ENCODE results near the gene GRM5. TPM values are rescaled to one million over a fixed set of nuclear protein-coding genes. Genes with fewer than 3 reads are reported as not detected.

Gene GRM5
- total RNA-seq, 1 donor from 2014 or later, result not detected

- no peak for DNase-seq (ENCODE audit: low spot score)
- H3K9me3 Mint-ChIP-seq, result no peaks in the 10 kb centered on the region
- no peaks in the 10 kb centered on the region for H3K79me2 ChIP-seq (ENCODE audit: low read depth)
These were observed 482.5 kb downstream of the GRM5 start for GRCh38 chr11:88583251-88583650.

GRCh38 chr11:88579466-88579865 is 486.3 kb downstream of the GRM5 start:
- no peaks in the 10 kb centered on the region for H3K36me3 Mint-ChIP-seq
- no peak overlapping the region for H3K9ac ChIP-seq

More at GRCh38 chr11:88583251-88583650, 482.5 kb downstream of the GRM5 start:
- H3K27ac Mint-ChIP-seq, result no peak overlapping the region
- peaks cover 5% of the 10 kb centered on the region for H3K4me1 ChIP-seq
- no peak overlapping the region for H3K27ac ChIP-seq
- no peaks in the 10 kb centered on the region for H3K36me3 Mint-ChIP-seq
- no peaks in the 10 kb centered on the region for H3K9me3 ChIP-seq (ENCODE audit: low read depth)
- no peaks in the 10 kb centered on the region for H3K27me3 ChIP-seq
- H3K4me3 Mint-ChIP-seq, result no peak overlapping the region
- peaks cover 2% of the 10 kb centered on the region for H3K27me3 Mint-ChIP-seq (ENCODE audit: insufficient read depth, low read depth)
- no peaks in the 10 kb centered on the region for H3F3A ChIP-seq (ENCODE audit: low read depth)
- no peak overlapping the region for H2AFZ ChIP-seq (replicated peaks)
- H3K4me3 ChIP-seq, result no peak overlapping the region
- H3K36me3 ChIP-seq, result no peaks in the 10 kb centered on the region
- no peak for TF ChIP-seq EZH2 (IDR thresholded peaks at IDR 0.05)
- H4K20me1 ChIP-seq (ENCODE audit: low read depth), result no peaks in the 10 kb centered on the region
- no peak overlapping the region for H3K4me2 ChIP-seq
- no peaks in the 10 kb centered on the region for H3K4me1 Mint-ChIP-seq
- H3K9ac ChIP-seq, result no peak overlapping the region

GRCh38 chr11:88576741-88577140 is 489.0 kb downstream of the GRM5 start:
- Histone ChIP-seq H3K9me3 (ENCODE audit: low read depth) (no peaks in the 10 kb centered on the region), H4K20me1 (ENCODE audit: low read depth) (no peaks in the 10 kb centered on the region), H3K9ac (no peak overlapping the region), H2AFZ (replicated peaks) (no peak overlapping the region), H3K4me1 (peaks cover 5% of the 10 kb centered on the region), H3K4me3 (no peak overlapping the region), H3K27ac (no peak overlapping the region), H3K27me3 (no peaks in the 10 kb centered on the region), H3K79me2 (ENCODE audit: low read depth) (no peaks in the 10 kb centered on the region), H3F3A (ENCODE audit: low read depth) (no peaks in the 10 kb centered on the region), H3K36me3 (no peaks in the 10 kb centered on the region), H3K4me2 (no peak overlapping the region)
- H3K27me3 Mint-ChIP-seq (ENCODE audit: insufficient read depth, low read depth), result no peaks in the 10 kb centered on the region
- TF ChIP-seq EZH2 (IDR thresholded peaks at IDR 0.05), result no peak
- TF ChIP-seq CTCF (IDR thresholded peaks at IDR 0.05), result no peak
- no peak for TF ChIP-seq EZH2phosphoT487 (IDR thresholded peaks at IDR 0.05)
- H3K4me3 Mint-ChIP-seq, result no peak overlapping the region
- no peaks in the 10 kb centered on the region for H3K4me1 Mint-ChIP-seq
- DNase-seq (ENCODE audit: low spot score), result no peak
- no peaks in the 10 kb centered on the region for H3K9me3 Mint-ChIP-seq
- no peaks in the 10 kb centered on the region for H3K36me3 Mint-ChIP-seq
- no peak overlapping the region for H3K27ac Mint-ChIP-seq

More at GRCh38 chr11:88579466-88579865, 486.3 kb downstream of the GRM5 start:
- no peaks in the 10 kb centered on the region for H3K27me3 Mint-ChIP-seq (ENCODE audit: insufficient read depth, low read depth)
- H3F3A ChIP-seq (ENCODE audit: low read depth), result no peaks in the 10 kb centered on the region
- no peaks in the 10 kb centered on the region for H3K4me1 Mint-ChIP-seq
- no peaks in the 10 kb centered on the region for H4K20me1 ChIP-seq (ENCODE audit: low read depth)
- no peaks in the 10 kb centered on the region for H3K36me3 ChIP-seq
- no peak overlapping the region for H2AFZ ChIP-seq (replicated peaks)
- H3K9me3 ChIP-seq (ENCODE audit: low read depth), result no peaks in the 10 kb centered on the region
- no peaks in the 10 kb centered on the region for H3K27me3 ChIP-seq
- no peak overlapping the region for H3K4me2 ChIP-seq
- no peak overlapping the region for H3K4me3 Mint-ChIP-seq
- peak; percentile 3 for DNase-seq (ENCODE audit: low spot score)
- peaks cover 5% of the 10 kb centered on the region for H3K4me1 ChIP-seq
- no peak overlapping the region for H3K27ac Mint-ChIP-seq
- no peak for TF ChIP-seq CTCF (IDR thresholded peaks at IDR 0.05)
- no peak for TF ChIP-seq EZH2phosphoT487 (IDR thresholded peaks at IDR 0.05)
- no peak for TF ChIP-seq EZH2 (IDR thresholded peaks at IDR 0.05)
- H3K79me2 ChIP-seq (ENCODE audit: low read depth), result no peaks in the 10 kb centered on the region
- H3K27ac ChIP-seq, result no peak overlapping the region
- no peak overlapping the region for H3K4me3 ChIP-seq
- H3K9me3 Mint-ChIP-seq, result no peaks in the 10 kb centered on the region

- no peak for TF ChIP-seq EZH2phosphoT487 (IDR thresholded peaks at IDR 0.05)
- TF ChIP-seq CTCF (IDR thresholded peaks at IDR 0.05), result no peak
- no peak for TF ChIP-seq EZH2 (IDR thresholded peaks at IDR 0.05)
- no peaks in the 10 kb centered on the region for H3K27me3 Mint-ChIP-seq (ENCODE audit: insufficient read depth, low read depth)
- no peak overlapping the region for H3K4me3 Mint-ChIP-seq
These were observed 489.9 kb downstream of the GRM5 start for GRCh38 chr11:88575916-88576315.

More at GRCh38 chr11:88575916-88576315, 489.9 kb downstream of the GRM5 start:
- Histone ChIP-seq H3K9ac (no peak overlapping the region), H3K27ac (no peak overlapping the region), H3K4me3 (no peak overlapping the region), H3K79me2 (ENCODE audit: low read depth) (no peaks in the 10 kb centered on the region), H3K4me1 (peaks cover 5% of the 10 kb centered on the region), H3K27me3 (no peaks in the 10 kb centered on the region), H3K4me2 (no peak overlapping the region), H3K36me3 (no peaks in the 10 kb centered on the region), H3F3A (ENCODE audit: low read depth) (no peaks in the 10 kb centered on the region), H4K20me1 (ENCODE audit: low read depth) (no peaks in the 10 kb centered on the region), H2AFZ (replicated peaks) (no peak overlapping the region), H3K9me3 (ENCODE audit: low read depth) (no peaks in the 10 kb centered on the region)
- Mint-ChIP-seq H3K36me3 (no peaks in the 10 kb centered on the region), H3K4me1 (no peaks in the 10 kb centered on the region), H3K9me3 (no peaks in the 10 kb centered on the region), H3K27ac (no peak overlapping the region)
- DNase-seq (ENCODE audit: low spot score), result no peak

All from neural progenitor cell (in vitro differentiated cells).